ACC112 (cell line): Measurements from ENCODE around the gene SYTL3.

ENCODE experiments used
- H2AFZ ChIP-seq: fragments of 200-600 bp; sonication (generic); one replicate; pipeline ENCODE4 v1.6.0; 2017; ENCODE audit warnings: antibody characterized with exemption, low read length; ENCODE audit not compliant: unreplicated experiment
- H3K27ac ChIP-seq: fragments of 200-600 bp; sonication (generic); 2 replicates; pipeline ENCODE4 v1.5.1; 2014; ENCODE audit warnings: low read depth, mild to moderate bottlenecking, antibody characterized with exemption, low read length, moderate library complexity
- H3K27me3 ChIP-seq: fragments of 200-600 bp; sonication (generic); 2 replicates; pipeline ENCODE4 v1.6.1; 2014; ENCODE audit warnings: mild to moderate bottlenecking, antibody characterized with exemption, low read length, moderate library complexity, mixed read lengths; ENCODE audit not compliant: insufficient read depth
- H3K36me3 ChIP-seq: fragments of 200-600 bp; sonication (generic); 2 replicates; pipeline ENCODE4 v1.6.1; 2016; ENCODE audit warnings: mild to moderate bottlenecking, antibody characterized with exemption, low read length, moderate library complexity, mixed read lengths; ENCODE audit not compliant: insufficient read depth
- H3K4me1 ChIP-seq: fragments of 200-600 bp; sonication (generic); one replicate; pipeline ENCODE4 v1.6.1; 2016; ENCODE audit warnings: low read length, mixed read lengths; ENCODE audit not compliant: insufficient read depth, unreplicated experiment, control insufficient read depth
- H3K4me3 ChIP-seq: fragments of 200-600 bp; sonication (generic); 2 replicates; pipeline ENCODE4 v1.5.1; 2014; ENCODE audit warnings: mild to moderate bottlenecking, low read depth, low read length
- H3K79me2 ChIP-seq: fragments of 200-600 bp; sonication (generic); one replicate; pipeline ENCODE4 v1.6.0; 2016; ENCODE audit warnings: low read length; ENCODE audit not compliant: control insufficient read depth, unreplicated experiment, insufficient read depth

Gene SYTL3

DNA sequence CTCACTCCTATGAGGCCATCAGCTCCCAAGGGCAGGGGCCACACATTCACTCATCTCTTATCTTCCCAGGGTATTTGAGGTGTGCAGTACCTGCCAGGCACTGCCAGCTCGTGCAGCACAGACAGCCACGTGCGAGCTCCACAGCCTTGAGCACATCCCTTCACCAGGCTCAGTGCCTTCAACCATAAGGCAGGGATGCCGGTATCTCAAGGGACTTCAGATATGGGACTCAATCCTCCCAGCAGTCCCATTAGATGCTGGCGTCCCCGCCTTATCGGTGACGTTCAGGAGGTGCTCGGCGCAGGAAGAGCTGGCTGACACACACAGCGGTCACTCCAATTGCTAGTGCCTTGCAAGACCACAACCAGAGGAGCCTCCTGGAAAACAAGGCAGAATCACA, 122.3 kb downstream of the SYTL3 start:
- H3K36me3 ChIP-seq, result peaks cover 19% of the 10 kb centered on the region; the same call in 1 of the 2 replicates
- H3K4me1 ChIP-seq, result no peaks in the 10 kb centered on the region
- H3K27ac ChIP-seq, result no peak overlapping the region

DNA sequence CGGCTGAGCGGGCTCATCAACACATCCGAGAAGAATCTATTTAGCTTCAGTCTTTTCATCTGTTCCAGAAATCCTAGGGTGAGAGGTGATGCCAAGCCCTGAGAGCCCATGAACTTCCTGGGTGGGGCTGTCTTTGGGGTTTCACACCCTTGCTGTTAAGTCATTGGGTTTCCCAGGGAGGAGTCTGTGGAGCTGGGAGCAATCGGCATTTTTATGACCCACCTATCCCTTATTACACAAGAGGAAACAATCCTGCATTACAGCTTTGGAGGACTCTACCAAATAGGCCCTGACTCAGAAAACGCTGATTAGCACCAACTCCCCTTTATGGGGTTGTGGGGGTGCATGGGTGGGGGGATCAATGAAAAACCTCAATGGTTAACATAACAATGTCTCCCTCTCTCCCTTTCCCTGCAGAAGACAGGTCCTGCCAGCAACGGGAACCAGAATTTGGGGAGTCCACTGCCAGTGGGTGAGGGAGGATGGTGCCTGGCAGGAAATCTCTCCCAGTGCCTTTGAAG, 123.1 kb downstream of the SYTL3 start:
- H3K4me3 ChIP-seq, result no peak overlapping the region
- no peak overlapping the region for H3K27ac ChIP-seq
- H3K36me3 ChIP-seq, result peaks cover 19% of the 10 kb centered on the region; the same call in 1 of the 2 replicates
- H3K79me2 ChIP-seq, result no peaks in the 10 kb centered on the region
- no peaks in the 10 kb centered on the region for H3K27me3 ChIP-seq
- no peaks in the 10 kb centered on the region for H3K4me1 ChIP-seq
- no peak overlapping the region for H2AFZ ChIP-seq

More for the DNA sequence above, 122.3 kb downstream of the SYTL3 start:
- Histone ChIP-seq H3K79me2 (no peaks in the 10 kb centered on the region), H3K27me3 (no peaks in the 10 kb centered on the region), H3K4me3 (no peak overlapping the region), H2AFZ (no peak overlapping the region)

DNA sequence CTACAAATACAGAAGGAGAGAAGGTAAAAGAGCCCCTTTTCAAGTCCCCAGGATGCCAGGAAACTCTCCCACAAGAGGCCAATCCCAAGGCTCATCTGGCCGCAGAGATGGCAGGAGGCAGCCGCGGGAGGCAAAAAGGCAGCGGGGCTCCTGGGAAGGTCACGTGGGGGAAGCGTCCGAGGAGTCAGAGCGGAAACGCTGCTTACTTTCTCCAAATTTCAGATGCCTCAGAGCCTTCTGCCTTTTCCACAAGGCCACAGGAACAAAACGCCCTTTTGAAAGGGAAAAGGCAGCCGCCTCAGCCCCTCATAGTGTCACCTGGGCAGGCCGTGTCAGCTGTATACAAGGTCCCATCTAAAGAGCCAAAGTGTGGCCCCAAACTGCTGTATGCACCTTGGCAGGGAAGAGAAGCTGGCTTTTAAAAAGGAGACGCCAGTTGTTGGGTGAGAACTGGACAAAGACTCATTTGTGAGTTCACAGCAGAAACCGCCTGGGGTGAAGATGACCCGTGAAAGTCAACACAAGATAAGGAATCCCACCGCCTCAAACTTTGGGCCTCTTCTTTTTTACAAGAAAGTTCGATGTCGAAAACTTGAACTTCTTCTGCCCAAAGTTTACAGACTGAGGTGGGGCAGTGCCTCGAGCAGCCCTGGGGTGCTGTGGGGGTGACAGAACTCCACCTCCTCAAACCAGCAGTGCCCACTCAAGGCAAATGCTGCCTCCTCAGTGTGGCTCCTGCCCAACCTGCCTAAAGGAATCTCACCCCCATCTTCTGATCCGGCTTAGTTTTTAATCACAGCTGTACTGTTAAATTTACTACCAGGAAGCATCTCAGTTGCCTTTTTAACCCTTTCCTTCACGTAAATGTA, 124.0 kb downstream of the SYTL3 start:
- no peaks in the 10 kb centered on the region for H3K79me2 ChIP-seq
- no peak overlapping the region for H3K4me3 ChIP-seq
- peaks cover 14% of the 10 kb centered on the region; the same call in 1 of the 2 replicates for H3K36me3 ChIP-seq
- no peak overlapping the region for H3K27ac ChIP-seq
- no peak overlapping the region for H2AFZ ChIP-seq
- H3K27me3 ChIP-seq, result no peaks in the 10 kb centered on the region
- H3K4me1 ChIP-seq, result no peaks in the 10 kb centered on the region

DNA sequence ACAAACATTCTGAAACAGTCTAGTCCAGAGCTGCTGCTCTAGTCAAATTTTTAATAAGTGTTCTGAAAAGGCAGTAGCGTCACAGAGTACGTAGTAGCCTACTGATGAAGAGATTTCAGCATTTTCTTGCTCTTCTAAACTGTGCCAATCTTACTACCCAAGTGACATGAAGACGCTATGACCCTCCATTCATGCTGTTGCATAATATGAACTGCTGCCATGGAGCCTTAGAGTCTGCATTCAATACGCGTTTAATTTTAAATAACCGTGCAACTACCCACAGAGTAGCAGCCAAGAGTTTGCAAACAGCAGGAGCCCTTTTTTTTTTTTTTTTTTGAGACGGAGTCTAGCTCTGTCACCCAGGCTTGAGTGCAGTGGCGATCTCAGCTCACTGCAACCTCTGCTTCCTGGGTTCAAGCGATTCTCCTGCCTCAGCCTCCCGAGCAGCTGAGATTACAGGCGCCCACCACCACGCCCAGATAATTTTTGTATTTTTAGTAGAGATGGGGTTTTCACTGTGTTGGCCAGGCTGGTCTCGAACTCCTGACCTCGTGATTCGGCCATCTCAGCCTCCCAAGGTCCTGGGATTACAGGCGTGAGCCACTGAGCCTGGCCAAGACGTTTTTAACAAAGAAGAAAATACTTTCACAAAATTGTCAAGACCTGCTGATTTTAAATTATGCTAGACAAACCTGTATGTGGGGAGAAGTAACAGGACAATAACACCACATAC, 125.0 kb downstream of the SYTL3 start:
- H3K4me1 ChIP-seq, result no peaks in the 10 kb centered on the region
- no peaks in the 10 kb centered on the region for H3K27me3 ChIP-seq
- H3K36me3 ChIP-seq, result peaks cover 14% of the 10 kb centered on the region; the same call in 1 of the 2 replicates
- H3K79me2 ChIP-seq, result no peaks in the 10 kb centered on the region
- H3K4me3 ChIP-seq, result no peak overlapping the region
- no peak overlapping the region for H2AFZ ChIP-seq
- H3K27ac ChIP-seq, result no peak overlapping the region

DNA sequence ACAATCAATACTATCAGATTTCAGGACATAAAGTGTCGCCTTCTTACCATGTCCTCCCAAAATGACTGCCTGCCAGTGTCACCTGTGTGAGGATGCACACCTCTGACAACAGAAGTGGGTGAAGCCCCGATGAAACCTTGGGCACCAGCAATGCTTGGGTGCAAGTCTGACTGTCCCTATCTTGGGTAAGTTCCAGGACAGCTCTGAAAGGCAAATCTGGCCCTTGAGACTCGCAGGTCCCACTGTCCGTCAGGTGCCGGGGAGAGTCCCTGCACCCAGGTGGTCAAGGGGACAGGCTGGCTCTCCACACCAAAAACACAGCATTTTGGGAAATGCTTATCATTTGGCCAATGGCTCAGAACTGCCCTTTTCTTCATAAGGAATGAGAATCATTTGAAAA, 126.0 kb downstream of the SYTL3 start:
- H3K79me2 ChIP-seq, result no peaks in the 10 kb centered on the region
- no peaks in the 10 kb centered on the region for H3K4me1 ChIP-seq
- H3K36me3 ChIP-seq, result peaks cover 9% of the 10 kb centered on the region
- H2AFZ ChIP-seq, result no peak overlapping the region
- H3K4me3 ChIP-seq, result no peak overlapping the region
- H3K27me3 ChIP-seq, result no peaks in the 10 kb centered on the region
- H3K27ac ChIP-seq, result no peak overlapping the region

DNA sequence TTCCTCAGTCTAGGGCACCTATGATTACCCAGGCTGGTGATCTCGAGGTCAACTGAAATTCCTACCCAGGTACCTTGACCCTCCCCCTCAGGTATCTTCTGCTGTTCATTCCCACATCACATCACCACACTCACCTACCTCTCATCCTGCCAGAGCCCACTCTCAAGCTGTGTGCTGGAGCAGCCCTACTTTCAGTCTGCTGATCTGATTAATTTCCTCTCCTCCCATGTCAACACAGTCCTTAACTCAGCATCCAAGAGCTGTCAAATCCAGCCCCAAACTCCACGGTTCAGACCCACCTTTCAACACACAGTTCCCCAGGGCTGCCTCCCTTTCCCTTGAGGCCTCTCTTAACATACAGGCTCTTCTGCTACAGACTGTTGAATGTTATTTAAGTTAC, 126.9 kb downstream of the SYTL3 start:
- H3K4me1 ChIP-seq, result no peaks in the 10 kb centered on the region
- no peak overlapping the region for H3K4me3 ChIP-seq
- no peaks in the 10 kb centered on the region for H3K79me2 ChIP-seq
- H3K36me3 ChIP-seq, result peaks cover 13% of the 10 kb centered on the region
- no peak overlapping the region for H3K27ac ChIP-seq
- H2AFZ ChIP-seq, result no peak overlapping the region
- no peaks in the 10 kb centered on the region for H3K27me3 ChIP-seq

DNA sequence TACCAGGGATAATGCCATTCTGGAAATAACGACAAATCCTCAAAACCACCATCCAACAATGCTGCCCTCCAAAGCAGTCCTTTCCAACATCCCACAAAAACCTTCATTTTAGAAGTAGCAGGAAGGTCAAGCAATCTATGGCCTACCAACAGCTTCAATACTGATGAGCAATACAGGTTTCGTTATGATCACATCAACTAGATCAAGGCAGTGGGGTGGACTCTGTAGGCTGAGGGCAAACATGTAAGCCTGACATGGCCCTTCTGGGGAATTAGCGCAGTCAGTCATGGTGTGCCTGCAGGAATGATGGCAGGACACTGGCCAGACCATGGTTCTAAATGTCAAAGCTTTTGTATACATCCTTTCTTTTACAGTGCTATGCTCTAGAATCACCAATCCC, 127.7 kb downstream of the SYTL3 start:
- H3K79me2 ChIP-seq, result no peaks in the 10 kb centered on the region
- H3K27ac ChIP-seq, result no peak overlapping the region

DNA sequence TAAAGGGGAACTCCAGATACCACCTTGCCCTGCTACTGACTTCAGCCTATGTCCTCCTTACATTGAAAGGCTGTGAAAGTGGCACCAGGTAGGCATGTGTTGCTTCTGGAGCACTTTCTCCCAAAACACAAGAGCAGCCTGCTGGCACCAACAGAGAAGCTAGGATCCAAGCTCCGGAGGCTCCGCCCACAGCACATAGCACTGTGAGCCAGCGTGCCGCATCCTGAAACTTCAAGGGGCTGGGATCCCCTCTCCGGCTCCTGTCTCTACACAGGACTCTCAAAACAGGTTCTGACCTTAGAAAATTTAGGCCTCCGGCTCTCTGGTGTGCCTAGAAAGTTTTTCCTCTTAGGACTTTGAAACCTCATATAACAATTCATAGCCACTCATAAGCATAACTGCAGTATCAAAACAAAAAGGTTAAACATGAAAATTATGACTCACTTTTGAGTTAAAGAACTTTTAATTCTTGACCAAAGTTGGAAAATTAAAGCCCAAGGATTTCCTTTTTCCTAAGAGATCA, 128.2 kb downstream of the SYTL3 start:
- H2AFZ ChIP-seq, result no peak overlapping the region
- H3K4me3 ChIP-seq, result no peak overlapping the region
- no peaks in the 10 kb centered on the region for H3K79me2 ChIP-seq
- H3K27ac ChIP-seq, result no peak overlapping the region
- peaks cover 23% of the 10 kb centered on the region for H3K36me3 ChIP-seq
- H3K27me3 ChIP-seq, result no peaks in the 10 kb centered on the region
- no peaks in the 10 kb centered on the region for H3K4me1 ChIP-seq

More for the DNA sequence above, 127.7 kb downstream of the SYTL3 start:
- H2AFZ ChIP-seq, result no peak overlapping the region
- peaks cover 17% of the 10 kb centered on the region for H3K36me3 ChIP-seq
- no peaks in the 10 kb centered on the region for H3K4me1 ChIP-seq
- no peak overlapping the region for H3K4me3 ChIP-seq
- no peaks in the 10 kb centered on the region for H3K27me3 ChIP-seq

DNA sequence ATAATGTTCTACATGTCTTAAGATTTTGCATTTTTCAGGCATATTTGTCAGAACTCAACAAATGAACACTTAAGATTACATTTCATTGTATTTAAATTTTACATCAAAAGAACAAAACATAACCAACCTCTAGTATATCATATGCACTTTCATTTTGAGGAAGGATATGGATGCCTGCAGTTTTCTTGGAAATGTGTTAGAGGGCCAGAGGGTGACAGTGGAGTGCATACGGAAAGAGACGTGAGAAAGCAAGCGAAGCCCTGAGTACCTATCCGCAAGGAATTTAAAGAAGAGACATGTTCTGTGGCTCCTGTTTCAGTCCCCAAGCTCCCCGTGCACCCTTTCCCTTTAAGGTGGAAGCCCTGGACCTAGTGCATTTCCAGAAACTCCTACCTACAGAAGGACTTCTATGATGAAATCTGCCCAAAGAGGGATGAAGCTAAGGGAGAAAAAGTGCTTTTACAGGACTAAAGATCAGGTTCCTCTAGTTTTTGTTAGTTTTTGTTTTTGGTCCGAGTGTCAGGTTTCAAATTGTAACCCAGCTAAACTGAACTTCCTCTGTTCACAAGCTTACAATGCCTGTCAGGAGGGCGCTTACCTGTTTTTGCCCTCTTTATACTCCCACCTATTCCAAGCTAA, 130.5 kb downstream of the SYTL3 start:
- H2AFZ ChIP-seq, result no peak overlapping the region
- peaks cover 33% of the 10 kb centered on the region for H3K36me3 ChIP-seq
- H3K27me3 ChIP-seq, result no peaks in the 10 kb centered on the region
- H3K27ac ChIP-seq, result no peak overlapping the region
- H3K79me2 ChIP-seq, result no peaks in the 10 kb centered on the region
- H3K4me3 ChIP-seq, result no peak overlapping the region
- peaks cover 11% of the 10 kb centered on the region for H3K4me1 ChIP-seq

DNA sequence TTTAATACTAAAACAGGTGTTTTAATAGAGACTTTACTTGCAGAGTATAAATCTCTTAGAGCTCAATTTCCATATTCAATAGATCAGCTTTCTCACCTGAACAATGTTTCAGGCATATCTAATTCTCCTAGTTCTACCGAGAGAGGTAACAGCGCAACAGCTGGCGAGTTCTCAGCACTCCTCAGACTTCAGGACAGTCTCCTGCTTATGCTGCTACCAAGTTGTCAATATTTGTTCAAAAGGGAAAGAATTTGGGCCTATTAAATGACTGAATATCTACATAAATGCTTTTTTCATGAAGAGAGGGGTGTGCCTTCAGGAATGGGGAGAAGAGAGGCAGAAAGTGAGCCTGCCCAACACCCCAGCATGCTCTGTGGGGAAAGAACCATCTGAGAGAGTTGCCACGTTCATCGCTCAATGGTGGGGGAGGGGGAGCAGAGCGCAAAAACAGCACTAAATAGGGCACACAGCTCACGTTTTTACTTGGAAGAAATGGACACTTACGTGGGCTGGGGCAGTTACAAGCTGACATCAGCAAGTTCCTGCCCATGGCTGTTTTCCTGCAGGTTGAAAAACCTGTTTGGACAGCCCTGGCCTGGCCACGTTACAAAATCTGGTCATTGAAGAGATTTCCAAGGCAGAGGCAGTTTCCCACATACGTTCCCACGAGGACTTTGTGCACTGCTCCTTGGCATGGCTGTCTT, 131.3 kb downstream of the SYTL3 start:
- no peak overlapping the region for H2AFZ ChIP-seq
- peaks cover 13% of the 10 kb centered on the region for H3K4me1 ChIP-seq
- no peak overlapping the region for H3K4me3 ChIP-seq
- no peak overlapping the region for H3K27ac ChIP-seq
- no peaks in the 10 kb centered on the region for H3K79me2 ChIP-seq
- H3K27me3 ChIP-seq, result no peaks in the 10 kb centered on the region
- peaks cover 36% of the 10 kb centered on the region for H3K36me3 ChIP-seq
